ENCODE measurements around the gene ZNF695. TPM values are rescaled to one million over a fixed set of nuclear protein-coding genes. Genes with fewer than 3 reads are reported as not detected.
A peak's percentile ranks its signal among the peaks of the same experiment; 100 is the strongest.
"Not testable (repeated sequence)": the region's sequence is repeated elsewhere in the genome, so short reads cannot be mapped to it uniquely, and the experiment has no call there.

Gene ZNF695
- 1 to 10 TPM; 3.8 to 4.7 (median 3.9) TPM for polyA plus RNA-seq (ENCODE audit: insufficient read length in 4 of 4)

- peak; percentile 74 to 96 (median 88) for DNase-seq (ENCODE audit: low read depth in 4 of 4, low spot score in 3 of 4)
Measured at GRCh38 chr1:247007511-247008405, at the start of gene ZNF695. Gene ZNF695 (minus strand): TSS chr1:247008057. CDS start chr1:247007908, 149 bp downstream.

GRCh38 chr1:247056071-247056470, 48.2 kb upstream of the ZNF695 start:
- no peak for DNase-seq (ENCODE audit: low read depth in 4 of 4, low spot score in 3 of 4)

- no peak for DNase-seq (ENCODE audit: low read depth in 4 of 4, low spot score in 3 of 4)
Measured at GRCh38 chr1:247054992-247055415, 47.1 kb upstream of the ZNF695 start.

DNA sequence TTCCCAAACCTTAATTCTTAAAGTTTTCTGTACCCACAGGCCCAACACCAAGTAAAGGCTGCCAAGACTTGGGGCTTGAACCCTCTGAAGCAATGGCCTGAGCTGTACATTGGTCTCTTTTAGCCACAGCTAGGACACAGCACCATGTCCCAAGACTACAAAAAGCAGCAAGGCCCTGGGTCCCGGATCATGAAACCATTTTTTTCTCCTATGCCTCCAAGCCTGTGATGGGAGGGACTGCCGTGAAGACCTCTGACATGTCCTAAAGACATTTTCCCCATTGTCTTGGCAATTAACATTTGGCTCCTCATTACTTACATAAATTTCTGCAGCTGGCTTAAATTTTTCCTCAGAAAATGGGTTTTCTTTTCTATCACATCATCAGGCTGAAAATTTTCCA, 39.8 kb upstream of the ZNF695 start:
- no peak for DNase-seq (ENCODE audit: low read depth in 4 of 4, low spot score in 3 of 4)

DNA sequence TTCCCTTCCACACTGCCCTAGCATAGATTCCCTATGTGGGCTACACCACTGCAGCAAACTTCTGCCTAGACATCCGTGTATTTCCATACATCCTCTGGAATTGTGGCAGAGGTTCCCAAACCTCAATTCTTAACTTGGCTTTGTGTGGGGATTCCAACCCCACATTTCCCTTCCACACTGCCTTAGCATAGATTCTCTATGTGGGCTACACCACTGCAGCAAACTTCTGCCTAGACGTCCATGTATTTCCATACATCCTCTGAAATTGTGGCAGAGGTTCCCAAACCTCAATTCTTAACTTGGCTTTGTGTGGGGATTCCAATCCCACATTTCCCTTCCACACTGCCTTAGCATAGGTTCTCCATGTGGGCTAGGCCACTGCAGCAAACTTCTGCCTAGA, 39.4 kb upstream of the ZNF695 start:
- no peak for DNase-seq (ENCODE audit: low read depth in 4 of 4, low spot score in 3 of 4)

DNA sequence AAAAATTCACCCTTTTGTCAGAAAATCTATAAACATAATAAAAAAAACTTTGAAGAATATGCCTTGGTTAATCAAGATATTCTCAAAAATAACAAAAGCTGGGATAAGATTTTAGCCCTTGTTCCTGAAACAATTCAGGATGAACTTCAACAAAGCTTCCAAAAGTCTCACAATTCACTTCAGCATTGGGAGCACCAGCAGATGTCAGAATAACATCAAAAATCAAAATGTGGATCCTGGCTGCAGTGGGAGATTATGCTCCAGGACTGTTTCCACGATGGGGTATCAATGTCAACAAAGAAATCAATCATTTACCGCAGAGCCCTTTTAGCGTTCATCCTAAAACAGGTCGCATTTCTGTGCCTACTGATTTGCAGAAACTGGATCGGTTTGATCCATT, 35.5 kb upstream of the ZNF695 start:
- DNase-seq (ENCODE audit: low read depth in 4 of 4, low spot score in 3 of 4): no peak

- DNase-seq (ENCODE audit: low read depth in 4 of 4, low spot score in 3 of 4): no peak
Measured at GRCh38 chr1:247037511-247038320, 29.9 kb upstream of the ZNF695 start.

GRCh38 chr1:247032306-247032705, 24.4 kb upstream of the ZNF695 start:
- not testable (repeated sequence) for DNase-seq (ENCODE audit: low read depth in 4 of 4, low spot score in 3 of 4)

DNA sequence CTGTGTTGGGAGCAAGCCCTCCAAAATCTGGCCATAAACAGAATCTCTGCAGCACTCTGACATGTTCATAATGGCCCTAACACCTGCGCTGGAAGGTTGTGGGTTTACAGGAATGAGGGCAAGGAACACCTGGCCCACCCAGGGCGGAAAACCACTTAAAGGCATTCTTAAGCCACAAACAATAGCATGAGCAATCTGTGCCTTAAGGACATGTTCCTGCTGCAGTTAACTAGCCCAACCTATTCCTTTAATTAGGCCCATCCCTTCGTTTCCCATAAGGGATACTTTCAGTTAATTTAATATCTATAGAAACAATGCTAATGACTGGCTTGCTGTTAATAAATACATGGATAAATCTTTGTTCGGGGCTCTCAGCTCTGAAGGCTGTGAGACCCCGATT, 16.8 kb upstream of the ZNF695 start:
- DNase-seq (ENCODE audit: low read depth in 4 of 4, low spot score in 3 of 4): not testable (repeated sequence)

GRCh38 chr1:247013391-247013790, 5.5 kb upstream of the ZNF695 start:
- no peak for DNase-seq (ENCODE audit: low read depth in 4 of 4, low spot score in 3 of 4)

DNA sequence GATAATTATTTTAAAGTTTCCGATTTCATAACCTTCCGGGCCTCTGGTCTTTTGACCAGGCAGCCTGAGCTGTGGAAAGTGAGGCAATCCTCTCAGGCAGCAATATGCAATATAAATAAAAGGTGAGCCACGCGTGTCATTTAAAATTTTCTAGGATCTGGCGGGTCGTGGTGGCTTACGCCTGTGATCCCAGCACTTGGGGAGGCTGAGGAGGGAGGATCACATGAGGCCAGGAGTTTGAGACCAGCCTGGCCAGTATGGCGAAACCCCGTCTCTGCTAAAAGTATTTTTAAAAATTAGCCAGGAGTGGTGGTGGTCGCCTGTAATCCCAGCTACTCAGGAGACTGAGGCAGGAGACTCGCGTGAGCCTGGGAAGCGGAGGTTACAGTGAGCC, 546 bp upstream of the ZNF695 start:
- no peak for DNase-seq (ENCODE audit: low read depth in 4 of 4, low spot score in 3 of 4)

DNA sequence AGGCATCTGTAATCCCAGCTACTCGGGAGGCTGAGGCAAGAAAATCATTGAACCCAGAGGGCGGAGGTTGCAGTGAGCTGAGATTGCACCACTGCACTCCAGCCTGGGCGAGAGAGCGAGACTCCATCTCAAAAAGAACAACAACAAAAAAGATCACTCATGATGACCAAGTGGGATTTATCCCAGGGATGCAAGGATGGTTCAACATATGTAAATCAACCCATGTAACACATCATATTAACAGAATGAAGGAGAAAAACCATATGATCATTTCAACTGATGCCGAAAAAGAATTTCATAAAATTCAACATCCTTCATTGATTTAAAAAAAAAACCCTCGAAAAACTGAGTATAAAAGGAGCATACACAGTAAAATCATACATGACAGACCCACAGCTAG, 3.8 kb downstream of the ZNF695 start:
- not testable (repeated sequence) for DNase-seq (ENCODE audit: low read depth in 4 of 4, low spot score in 3 of 4)

- no peak for DNase-seq (ENCODE audit: low read depth in 4 of 4, low spot score in 3 of 4)
Measured at GRCh38 chr1:246989901-246990300, 18.0 kb downstream of the ZNF695 start.

DNA sequence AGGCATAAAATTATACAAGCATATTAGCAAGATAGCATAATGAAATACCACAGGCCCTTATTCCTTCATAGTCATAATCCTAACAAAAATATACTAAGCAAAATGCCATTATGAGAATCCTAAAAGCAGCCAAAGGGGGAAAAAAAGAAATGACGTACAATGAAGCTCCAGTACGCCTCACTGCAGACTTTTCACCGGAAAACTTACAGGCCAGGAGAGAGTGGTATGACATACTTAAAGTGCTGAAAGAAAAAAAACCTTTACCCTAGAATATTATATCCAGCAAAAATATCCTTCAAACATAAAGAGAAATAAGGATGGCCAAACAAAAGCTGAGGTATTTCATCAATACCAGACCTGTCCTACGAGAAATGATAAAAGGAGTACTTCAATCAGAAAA, 19.5 kb downstream of the ZNF695 start:
- no peak for DNase-seq (ENCODE audit: low read depth in 4 of 4, low spot score in 3 of 4)

GRCh38 chr1:246987083-246987690, 20.7 kb downstream of the ZNF695 start:
- DNase-seq (ENCODE audit: low read depth in 4 of 4, low spot score in 3 of 4): no peak

GRCh38 chr1:246978785-246979184, 29.1 kb downstream of the ZNF695 start:
- no peak for DNase-seq (ENCODE audit: low read depth in 4 of 4, low spot score in 3 of 4)

- no peak for DNase-seq (ENCODE audit: low read depth in 4 of 4, low spot score in 3 of 4)
Measured at GRCh38 chr1:246978281-246978680, 29.6 kb downstream of the ZNF695 start.

DNA sequence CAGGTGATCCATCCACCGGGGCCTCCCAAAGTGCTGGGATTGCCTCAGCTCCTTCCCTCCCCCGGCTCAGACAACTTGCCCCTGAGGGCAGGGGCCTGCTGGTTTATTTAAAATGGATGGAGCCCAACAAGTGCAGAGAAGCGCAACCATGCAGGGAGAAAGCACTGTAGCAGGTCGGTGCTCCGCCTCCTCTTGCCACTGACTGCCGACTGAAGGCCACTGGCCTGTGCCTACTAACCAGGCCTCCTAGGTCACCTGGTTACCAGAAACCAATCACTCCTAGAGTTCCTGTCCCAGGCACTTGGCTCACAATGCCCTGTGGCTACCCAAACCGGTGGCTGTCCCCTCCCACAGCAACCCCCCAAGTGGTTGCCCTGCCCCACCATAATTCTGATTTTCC, 35.9 kb downstream of the ZNF695 start:
- no peak for DNase-seq (ENCODE audit: low read depth in 4 of 4, low spot score in 3 of 4)

DNA sequence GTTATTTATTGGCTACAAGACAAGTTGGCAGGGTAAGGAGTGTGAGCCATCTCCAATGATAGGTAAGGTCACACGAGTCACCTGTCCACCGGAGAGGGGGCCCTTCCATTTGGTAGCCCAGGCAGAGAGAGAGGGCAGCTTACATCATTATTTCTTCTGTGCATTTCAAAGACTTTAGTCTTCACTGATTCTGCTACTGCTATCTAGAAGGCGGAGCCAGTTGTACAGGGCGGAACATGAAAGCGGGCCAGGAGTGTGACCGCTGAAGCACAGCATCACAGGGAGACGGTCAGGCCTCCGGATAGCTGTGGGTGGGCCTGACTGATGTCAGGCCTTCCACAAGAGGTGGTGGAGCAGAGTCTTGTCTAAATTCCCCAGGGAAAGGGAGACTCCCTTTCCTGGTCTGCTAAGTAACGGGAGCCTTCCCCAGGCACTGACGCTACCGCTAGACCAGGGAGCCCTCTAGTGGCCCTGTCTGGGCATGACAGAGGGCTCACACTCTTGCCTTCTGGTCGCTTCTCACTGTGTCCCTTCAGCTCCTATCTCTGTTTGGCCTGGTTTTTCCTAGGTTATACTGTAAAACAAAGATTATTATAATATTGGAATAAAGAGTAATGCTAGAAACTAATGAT, 36.7 kb downstream of the ZNF695 start:
- DNase-seq (ENCODE audit: low read depth in 4 of 4, low spot score in 3 of 4): no peak

DNA sequence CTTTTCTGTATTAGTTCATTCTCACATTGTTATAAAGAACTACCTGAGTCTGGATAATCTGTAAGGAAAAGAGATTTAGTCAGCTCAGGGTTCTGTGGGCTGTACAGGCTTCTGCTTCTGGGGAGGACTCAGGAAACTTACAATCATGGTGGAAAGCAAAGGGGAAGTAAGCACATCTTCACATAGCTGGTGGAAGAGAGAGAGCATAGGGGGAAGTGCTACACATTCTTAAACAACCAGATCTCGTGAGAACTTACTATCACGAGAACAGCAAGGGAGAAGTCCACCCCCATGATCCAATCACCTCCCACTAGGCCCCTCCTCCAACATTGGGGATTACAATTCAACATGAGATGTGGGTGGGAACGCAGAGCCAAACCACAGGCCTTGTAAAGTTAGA, 38.2 kb downstream of the ZNF695 start:
- DNase-seq (ENCODE audit: low read depth in 4 of 4, low spot score in 3 of 4): no peak

- no peak for DNase-seq (ENCODE audit: low read depth in 4 of 4, low spot score in 3 of 4)
Measured at GRCh38 chr1:246966502-246966901, 41.4 kb downstream of the ZNF695 start.

All from right renal pelvis (tissue), 4 donors.